NB4 (cell line): ENCODE measurements around the gene DNAI4.
A peak's percentile ranks its signal among the peaks of the same experiment; 100 is the strongest.
"Not testable (repeated sequence)": the region's sequence is repeated elsewhere in the genome, so short reads cannot be mapped to it uniquely, and the experiment has no call there.

Source experiments
- DNase-seq: peaks from one replicate; pipeline ENCODE4 v3.0.0; 2010; ENCODE audit warnings: low read depth
- H3K4me3 ChIP-seq: one replicate; pipeline ENCODE4 v1.5.1; 2011; ENCODE audit warnings: mild to moderate bottlenecking, low read depth, low read length, moderate library complexity
- CTCF ChIP-seq: IDR thresholded peaks from one replicate; pipeline ENCODE4 v1.5.1; 2012; ENCODE audit warnings: low read depth, low read length
- MYC ChIP-seq: IDR thresholded peaks from 2 replicates; pipeline ENCODE4 v1.6.1; 2011; ENCODE audit warnings: low read depth, low read length
- POLR2A ChIP-seq: IDR thresholded peaks from 2 replicates; pipeline ENCODE4 v1.6.1; 2011; ENCODE audit warnings: mild to moderate bottlenecking; ENCODE audit not compliant: insufficient read length; ENCODE audit errors: extremely low read depth
- TF ChIP-seq, protein P1 (sequence below): IDR thresholded peaks from 2 replicates; pipeline ENCODE4 v1.6.1; 2011; ENCODE audit warnings: low read depth, low read length

The DNAI4 gene

GRCh38 chr1:66925558-66925910 is 878 bp upstream of the DNAI4 start:
- no peak for TF ChIP-seq CTCF
- no peak for TF ChIP-seq MYC
- no peak for TF ChIP-seq POLR2A
- TF ChIP-seq, protein P1, sequence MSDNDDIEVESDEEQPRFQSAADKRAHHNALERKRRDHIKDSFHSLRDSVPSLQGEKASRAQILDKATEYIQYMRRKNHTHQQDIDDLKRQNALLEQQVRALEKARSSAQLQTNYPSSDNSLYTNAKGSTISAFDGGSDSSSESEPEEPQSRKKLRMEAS = no peak; the same call in 1 of the 2 replicates
- no peak for DNase-seq
- peak overlapping the region; percentile 79 for H3K4me3 ChIP-seq

- TF ChIP-seq POLR2A = no peak
- no peak for TF ChIP-seq MYC
- TF ChIP-seq, protein P1 = no peak
- no peak for TF ChIP-seq CTCF
- DNase-seq = no peak
- no peak overlapping the region for H3K4me3 ChIP-seq
These were observed 4.1 kb downstream of the DNAI4 start for GRCh38 chr1:66920543-66920942.

DNA sequence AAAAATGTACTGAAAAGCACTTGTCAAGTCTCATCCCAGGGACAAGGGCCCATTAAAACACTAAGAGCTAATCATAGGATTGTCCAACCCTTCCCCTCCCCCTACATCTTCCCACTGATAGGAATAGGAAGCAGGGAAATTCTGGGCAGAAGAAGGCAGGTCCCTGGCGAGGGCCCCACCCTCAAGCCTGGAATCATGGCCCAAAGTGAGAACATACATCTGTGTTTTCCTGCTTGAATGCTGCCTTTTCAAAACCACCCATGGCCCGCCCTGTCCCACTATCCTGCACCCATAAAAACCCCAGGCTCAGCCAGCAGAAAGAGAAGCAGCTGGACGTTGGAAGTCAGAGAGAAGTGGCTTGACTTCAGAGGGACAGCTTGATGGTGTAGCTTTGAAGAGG is 4.8 kb downstream of the DNAI4 start:
- DNase-seq = no peak
- H3K4me3 ChIP-seq = no peak overlapping the region
- TF ChIP-seq CTCF = no peak
- TF ChIP-seq, protein P1 = no peak
- no peak for TF ChIP-seq POLR2A
- no peak for TF ChIP-seq MYC

- TF ChIP-seq POLR2A = no peak
- TF ChIP-seq CTCF = no peak
- TF ChIP-seq MYC = no peak
- TF ChIP-seq, protein P1 = no peak
- no peak for DNase-seq
- H3K4me3 ChIP-seq = no peak overlapping the region
These were observed 5.6 kb downstream of the DNAI4 start for GRCh38 chr1:66919063-66919462.

DNA sequence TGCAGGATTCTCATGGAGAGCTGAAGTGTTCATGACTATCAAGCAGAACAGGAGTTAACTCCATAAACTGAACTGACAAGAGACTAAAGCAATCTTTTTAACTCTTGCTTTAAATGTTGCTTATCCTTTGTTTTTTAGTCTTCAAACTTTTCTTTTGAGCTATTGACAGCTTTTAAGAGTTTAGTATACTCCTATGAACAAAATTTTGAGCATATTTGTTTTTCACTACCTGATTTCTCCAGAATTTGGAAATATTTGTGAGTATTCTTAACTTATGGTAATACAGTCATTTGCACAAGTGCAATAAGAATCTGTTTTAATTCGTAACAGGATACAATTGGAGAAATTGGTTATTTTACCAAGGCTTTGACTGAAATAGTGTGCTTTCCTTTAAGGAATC is 7.2 kb downstream of the DNAI4 start:
- no peak for DNase-seq
- TF ChIP-seq, protein P1 = no peak
- H3K4me3 ChIP-seq = no peak overlapping the region

DNA sequence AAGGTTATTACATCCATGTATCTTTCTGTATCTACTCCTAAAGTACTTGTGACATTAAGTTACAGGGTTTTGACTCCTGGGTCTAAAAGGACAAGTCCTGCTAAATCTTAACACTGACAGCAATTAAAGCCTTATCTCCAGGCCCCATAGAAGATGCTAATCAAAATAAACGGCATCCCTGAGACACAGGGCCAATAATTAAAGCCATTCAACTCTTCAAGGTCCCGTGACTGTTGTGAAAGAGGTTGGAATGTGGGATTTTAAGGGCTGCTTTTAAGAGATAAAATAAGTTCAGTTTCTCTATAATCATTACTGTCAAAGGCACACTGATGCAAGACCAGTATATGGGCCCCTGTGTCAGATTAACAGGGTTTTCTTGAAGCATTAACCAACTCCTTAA is 8.3 kb downstream of the DNAI4 start:
- no peak overlapping the region for H3K4me3 ChIP-seq
- TF ChIP-seq POLR2A (no peak), CTCF (no peak), MYC (no peak)
- TF ChIP-seq, protein P1 = no peak
- no peak for DNase-seq

GRCh38 chr1:66915203-66915602 is 9.5 kb downstream of the DNAI4 start:
- not testable (repeated sequence) for DNase-seq, H3K4me3 ChIP-seq
